HG02678 (cell line): ENCODE measurements around the gene CDH18.

Experiments
- ATAC-seq: cut with Tn5 transposase; IDR thresholded peaks from one replicate; pipeline ENCODE4 v1.9.1; 2021; ENCODE audit warnings: mild to moderate bottlenecking, moderate library complexity; ENCODE audit not compliant: unreplicated experiment

CDH18 gene, protein sequence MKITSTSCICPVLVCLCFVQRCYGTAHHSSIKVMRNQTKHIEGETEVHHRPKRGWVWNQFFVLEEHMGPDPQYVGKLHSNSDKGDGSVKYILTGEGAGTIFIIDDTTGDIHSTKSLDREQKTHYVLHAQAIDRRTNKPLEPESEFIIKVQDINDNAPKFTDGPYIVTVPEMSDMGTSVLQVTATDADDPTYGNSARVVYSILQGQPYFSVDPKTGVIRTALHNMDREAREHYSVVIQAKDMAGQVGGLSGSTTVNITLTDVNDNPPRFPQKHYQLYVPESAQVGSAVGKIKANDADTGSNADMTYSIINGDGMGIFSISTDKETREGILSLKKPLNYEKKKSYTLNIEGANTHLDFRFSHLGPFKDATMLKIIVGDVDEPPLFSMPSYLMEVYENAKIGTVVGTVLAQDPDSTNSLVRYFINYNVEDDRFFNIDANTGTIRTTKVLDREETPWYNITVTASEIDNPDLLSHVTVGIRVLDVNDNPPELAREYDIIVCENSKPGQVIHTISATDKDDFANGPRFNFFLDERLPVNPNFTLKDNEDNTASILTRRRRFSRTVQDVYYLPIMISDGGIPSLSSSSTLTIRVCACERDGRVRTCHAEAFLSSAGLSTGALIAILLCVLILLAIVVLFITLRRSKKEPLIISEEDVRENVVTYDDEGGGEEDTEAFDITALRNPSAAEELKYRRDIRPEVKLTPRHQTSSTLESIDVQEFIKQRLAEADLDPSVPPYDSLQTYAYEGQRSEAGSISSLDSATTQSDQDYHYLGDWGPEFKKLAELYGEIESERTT

DNA sequence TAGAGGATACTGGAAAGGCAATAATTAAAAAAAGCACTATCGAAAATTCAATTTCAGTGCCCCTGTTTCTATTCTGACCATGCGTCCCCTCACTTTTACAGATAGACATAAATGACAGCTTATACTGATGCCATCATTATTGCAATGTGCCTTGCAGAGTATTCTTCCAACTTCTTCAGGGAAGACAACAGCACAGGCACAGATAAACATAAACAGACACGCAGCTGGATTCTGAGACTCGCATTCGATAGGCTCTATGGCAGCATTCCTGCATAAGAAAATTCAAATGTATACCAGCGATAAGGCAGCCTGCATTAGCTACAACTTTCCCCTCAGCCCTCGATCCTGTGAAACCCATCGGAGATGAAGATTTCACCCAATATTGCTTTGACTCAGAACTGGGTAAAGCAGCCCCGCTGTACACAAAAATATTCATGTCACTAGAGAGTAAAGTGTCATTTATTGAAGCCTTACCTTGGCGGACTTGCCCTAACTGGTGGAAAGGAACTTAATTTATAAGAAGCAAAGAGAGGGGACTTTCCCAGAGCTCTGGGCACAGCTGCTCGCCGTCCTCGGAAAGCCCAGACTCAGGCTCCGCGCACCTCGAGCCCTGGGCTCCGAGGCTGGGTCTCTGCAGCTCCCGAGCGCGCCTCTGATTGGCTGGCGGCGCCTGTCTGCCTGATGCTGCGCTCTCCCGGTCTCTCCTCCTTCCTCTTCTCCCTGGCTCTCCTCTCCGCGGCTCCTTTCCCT is at the start of gene CDH18:
Gene CDH18, minus strand, starts transcription at position 589 of the 750 bp plus-strand sequence. CDS start 149,214 bp downstream, outside the sequence.
- ATAC-seq: no peak

DNA sequence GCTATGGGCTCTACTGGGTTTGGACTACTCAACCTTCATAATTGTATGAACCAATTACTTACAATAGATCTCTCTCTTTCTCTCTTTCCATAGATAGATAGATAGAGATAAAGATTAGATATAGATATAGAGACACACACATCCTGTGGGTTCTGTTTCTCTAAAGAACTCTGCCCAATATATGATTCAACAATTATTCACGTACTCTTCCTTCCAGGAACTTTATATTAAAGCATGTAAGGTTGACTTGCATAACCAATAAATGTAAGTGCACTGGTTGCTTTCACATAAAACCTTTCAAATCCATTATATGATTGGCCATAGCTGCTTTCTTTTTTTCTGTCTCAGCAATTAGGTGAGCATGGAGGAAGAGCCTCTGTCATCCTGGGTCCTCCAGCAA is 46.7 kb upstream of the CDH18 start:
- ATAC-seq: no peak

DNA sequence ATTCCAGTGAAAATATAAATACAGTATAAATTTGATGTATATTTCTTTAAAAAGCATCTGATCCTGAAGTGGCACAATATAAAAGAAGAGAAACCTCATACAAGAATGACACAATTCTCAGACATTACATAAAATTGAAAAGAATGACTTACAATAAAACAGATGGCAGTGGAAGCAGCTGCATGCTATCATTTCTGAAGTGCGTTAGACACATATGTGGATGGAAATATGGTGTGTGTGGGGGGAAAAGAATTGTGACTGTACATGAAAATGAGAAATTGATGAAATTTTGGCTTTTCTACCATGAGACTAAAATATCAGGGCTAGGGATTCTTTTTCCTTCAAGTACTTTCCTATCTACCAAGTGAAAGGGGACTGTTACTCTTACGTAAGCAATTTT is 45.9 kb upstream of the CDH18 start:
- no peak for ATAC-seq

DNA sequence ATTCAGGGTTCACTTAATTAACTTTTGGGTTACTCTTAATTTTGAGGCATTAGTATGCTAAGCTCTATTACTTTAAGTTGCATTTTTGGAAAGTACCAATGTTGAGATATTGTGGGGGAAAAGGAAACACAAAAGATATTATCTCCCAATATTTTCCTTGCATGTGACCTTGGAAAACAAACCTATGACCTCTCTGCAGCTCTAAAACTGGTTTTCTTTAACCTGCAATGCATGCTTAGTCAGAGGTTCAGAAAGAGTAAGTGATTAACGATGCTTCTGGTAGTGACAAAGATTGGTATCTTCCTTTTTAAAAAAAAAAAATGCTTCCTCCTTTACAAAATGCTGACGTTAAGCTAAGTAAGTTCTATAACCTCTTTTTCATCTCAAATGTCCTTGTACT is 44.9 kb upstream of the CDH18 start:
- ATAC-seq: no peak

- no peak for ATAC-seq
Measured at GRCh38 chr5:20030125-20030524, 42.1 kb upstream of the CDH18 start.

GRCh38 chr5:20029266-20029665 is 41.3 kb upstream of the CDH18 start:
- no peak for ATAC-seq

- ATAC-seq: no peak
Measured at GRCh38 chr5:20028506-20028905, 40.5 kb upstream of the CDH18 start.

DNA sequence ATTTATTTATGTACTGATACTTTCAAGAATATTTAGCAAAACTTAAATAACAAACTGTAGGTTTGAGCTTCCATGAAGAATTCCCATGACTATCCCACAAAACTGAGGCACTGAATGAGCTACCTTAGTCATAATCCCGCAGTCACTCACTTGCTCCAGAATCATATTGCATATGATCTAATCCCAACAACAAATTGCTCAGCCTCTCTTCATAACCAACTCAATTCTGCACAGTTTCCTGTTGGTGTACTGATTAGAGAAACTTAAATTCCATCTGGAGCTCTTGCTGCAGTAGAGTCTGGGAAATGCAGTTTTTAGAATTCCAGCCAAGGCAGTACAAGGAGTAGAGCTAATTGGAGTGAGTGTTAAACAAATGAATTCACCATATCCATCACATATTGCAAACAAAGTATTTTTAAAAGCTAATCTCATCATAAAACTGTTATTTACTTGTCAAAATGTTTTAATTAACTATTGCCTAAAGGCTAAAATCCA is 35.7 kb upstream of the CDH18 start:
- ATAC-seq: no peak

DNA sequence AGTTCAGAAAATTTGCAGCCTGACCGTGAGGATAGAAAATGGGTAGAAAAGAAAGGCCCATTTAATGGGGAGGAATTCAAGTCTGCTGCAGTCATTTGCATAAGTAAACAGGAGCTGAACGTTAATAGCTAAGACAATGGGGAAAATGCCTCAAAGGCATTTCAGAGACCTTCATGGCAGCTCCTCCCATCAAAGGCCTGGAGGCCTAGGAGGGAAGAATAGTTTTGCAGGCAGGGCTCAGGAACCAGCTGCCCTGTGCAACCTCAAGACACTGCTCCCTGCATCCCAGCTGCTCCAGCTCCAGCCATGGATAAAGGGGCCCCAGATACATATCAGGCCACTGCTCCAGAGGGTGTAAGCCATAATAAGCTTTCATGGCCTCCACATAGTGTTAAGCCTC is 32.2 kb upstream of the CDH18 start:
- no peak for ATAC-seq

- ATAC-seq: no peak
Measured at GRCh38 chr5:20017021-20017420, 29.0 kb upstream of the CDH18 start.

DNA sequence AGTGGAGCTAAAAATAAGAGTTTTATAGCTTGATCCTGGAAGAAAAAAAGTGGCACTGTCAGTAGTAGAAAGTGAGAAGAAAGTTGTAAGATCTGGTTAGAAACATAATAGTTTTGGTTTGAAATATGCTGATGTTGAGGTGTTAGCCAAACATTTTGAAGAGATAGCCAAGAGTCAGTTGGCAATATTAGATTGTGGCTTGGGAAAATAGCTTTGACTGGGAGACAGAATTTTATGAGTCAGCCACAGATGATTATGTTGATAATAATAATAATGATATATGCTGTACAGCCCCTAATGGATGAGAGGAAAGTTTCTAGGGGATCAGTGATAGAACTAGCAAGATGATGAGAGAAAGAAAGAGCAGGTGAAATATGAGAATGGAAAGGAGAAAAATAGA is 12.4 kb upstream of the CDH18 start:
- no peak for ATAC-seq

DNA sequence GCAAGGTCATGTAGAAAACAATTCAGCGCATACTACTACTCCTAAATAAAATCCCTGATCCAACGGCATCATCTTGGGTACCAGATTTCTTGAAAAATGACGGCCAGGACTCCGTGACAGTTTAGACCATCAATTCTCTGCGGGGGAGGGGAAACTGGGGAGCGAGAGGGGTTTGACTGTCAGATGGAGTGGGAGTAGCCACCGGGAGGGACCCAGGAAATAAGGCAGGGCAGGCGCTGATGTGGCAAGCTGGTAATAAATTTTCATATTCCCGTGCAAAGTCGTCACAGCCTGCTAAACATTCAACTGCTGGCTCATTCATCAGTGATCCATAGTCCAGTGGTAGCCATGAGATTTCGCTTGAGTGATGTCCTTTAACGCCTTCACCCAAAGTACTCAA is 457 bp upstream of the CDH18 start:
- no peak for ATAC-seq

DNA sequence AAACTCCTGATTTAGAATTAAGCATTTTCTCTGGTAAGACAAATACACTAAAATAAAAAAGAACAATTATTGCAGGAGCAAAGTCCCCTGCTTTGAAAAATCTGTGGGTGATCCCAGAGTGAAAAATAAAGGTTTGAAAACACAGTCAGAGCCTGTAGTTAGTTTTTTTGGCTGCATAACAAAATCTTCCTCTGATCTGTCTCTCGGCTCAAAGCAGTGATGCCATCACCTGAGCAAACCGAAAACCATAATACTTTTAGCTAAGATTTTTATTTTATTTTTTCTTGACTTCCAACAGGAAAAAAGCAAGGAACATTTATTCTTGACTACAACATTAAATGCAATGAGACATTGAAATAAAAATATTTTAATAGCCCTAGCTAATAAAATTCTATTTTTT is 1.2 kb downstream of the CDH18 start:
- no peak for ATAC-seq

GRCh38 chr5:19986031-19986619 is 1.9 kb downstream of the CDH18 start:
- no peak for ATAC-seq

DNA sequence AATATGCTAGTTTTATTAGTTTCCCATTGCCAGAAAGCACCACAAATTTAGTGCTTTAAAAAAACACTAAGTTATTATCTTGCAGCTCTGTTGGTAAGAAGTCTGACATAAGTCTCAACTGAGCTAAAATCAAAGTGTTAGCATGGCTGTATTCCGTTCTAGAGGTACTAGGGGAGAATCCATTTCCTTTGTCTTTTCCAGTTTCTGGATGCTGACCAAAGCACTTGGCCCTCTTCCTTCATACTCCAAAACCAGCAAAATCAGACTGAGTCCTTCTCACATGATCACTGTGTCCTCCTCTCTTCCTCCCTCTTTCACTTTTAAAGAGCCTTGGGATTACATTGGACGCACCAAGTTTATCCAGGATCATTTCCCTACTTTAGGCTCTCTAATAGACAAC is 9.5 kb downstream of the CDH18 start:
- ATAC-seq: no peak

DNA sequence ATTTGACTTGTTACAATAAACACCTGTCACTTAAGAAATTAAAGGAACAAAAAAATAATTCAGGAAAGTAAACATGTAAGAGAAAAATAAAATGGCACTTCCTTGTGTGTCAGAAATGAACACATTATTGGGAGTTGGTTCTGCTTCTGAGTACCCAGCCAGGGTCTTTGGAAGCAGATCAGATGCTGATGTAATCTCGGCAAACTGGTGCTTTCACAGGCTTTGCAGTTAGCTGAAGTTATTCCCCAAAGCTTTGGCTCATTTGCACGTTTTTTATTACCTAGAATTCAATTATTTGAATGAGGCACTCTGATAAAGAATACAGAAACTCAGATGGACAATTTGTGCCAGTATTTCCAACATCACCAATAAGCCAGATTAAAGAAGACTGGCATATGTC is 10.9 kb downstream of the CDH18 start:
- ATAC-seq: no peak

- ATAC-seq: no peak
Measured at GRCh38 chr5:19975795-19976194, 12.2 kb downstream of the CDH18 start.

GRCh38 chr5:19960451-19960850 is 27.5 kb downstream of the CDH18 start:
- no peak for ATAC-seq

DNA sequence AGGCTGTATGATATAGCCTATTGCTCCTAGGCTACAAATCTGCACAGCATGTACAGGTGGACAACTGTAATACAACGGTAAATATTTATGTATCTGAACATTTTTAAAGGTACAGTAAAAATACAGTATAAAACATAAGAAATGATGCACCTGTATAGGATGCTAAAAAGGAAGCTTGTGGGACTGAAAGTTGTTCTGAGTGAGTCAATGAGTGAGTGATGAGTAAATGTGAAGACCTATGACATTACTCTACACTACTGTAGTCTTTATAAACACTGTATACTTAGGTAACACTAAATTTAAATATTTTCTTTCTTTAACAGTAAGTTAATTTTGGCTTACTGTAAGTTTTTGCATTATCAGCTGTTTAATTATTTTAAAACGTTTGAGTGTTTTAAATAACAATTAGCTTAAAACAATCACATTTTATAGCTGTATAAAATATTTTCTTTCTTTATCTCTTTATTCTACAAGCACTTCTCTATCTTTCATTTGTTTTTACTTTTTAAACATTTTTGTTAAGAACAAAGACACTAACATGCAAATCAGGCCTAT is 28.1 kb downstream of the CDH18 start:
- no peak for ATAC-seq

- no peak for ATAC-seq
Measured at GRCh38 chr5:19950897-19951296, 37.1 kb downstream of the CDH18 start.

- no peak for ATAC-seq
Measured at GRCh38 chr5:19940192-19940591, 47.8 kb downstream of the CDH18 start.
